ENCODE results near the gene GREB1L.
"Not testable (repeated sequence)": the region's sequence is repeated elsewhere in the genome, so short reads cannot be mapped to it uniquely, and the experiment has no call there.

Gene GREB1L

DNA sequence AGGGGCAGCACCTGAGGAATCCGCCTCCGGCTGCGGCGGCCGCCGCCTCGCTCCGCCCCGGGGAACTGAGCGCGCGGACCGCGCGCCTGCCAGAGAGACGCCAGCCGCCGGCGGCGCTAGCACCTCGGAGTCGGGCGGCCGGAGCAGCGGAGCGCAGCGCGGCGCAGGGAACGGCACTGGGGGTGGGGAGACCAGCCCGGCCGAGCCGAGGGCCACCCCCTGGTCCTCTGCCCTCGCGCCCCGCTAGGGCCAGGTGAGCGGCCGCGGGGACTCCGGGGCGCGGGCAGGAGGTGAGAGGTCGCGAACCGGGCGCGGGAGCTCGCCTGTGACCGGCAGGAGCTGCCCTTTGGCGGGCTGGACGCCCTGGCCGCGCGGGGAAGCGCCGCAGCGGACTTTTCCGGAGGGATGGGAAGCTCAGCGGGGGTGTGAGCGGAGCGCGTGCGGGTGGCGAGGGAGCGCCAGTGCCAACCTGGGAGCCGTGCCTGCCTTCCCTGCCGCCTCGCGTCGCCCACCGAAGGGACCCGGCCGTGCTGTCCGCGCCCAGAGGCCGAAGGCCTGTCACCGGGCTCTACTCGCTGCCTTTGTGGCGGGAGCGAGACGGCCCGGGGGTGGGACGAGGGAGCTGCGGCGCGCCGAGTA, at the start of gene GREB1L:
Gene GREB1L (plus strand): TSS at position 92 of the 639 bp plus-strand sequence. CDS start 141,287 bp downstream, outside the sequence.
- peak; percentile 42 for DNase-seq

- DNase-seq: no peak
Observed at GRCh38 chr18:21192308-21192624, 49.8 kb upstream of the GREB1L start.

- DNase-seq: peak; percentile 82
Observed at GRCh38 chr18:21194871-21195771, 46.9 kb upstream of the GREB1L start.

- no peak for DNase-seq
Observed at GRCh38 chr18:21196426-21196825, 45.6 kb upstream of the GREB1L start.

GRCh38 chr18:21203126-21203525, 38.9 kb upstream of the GREB1L start:
- DNase-seq: no peak

DNA sequence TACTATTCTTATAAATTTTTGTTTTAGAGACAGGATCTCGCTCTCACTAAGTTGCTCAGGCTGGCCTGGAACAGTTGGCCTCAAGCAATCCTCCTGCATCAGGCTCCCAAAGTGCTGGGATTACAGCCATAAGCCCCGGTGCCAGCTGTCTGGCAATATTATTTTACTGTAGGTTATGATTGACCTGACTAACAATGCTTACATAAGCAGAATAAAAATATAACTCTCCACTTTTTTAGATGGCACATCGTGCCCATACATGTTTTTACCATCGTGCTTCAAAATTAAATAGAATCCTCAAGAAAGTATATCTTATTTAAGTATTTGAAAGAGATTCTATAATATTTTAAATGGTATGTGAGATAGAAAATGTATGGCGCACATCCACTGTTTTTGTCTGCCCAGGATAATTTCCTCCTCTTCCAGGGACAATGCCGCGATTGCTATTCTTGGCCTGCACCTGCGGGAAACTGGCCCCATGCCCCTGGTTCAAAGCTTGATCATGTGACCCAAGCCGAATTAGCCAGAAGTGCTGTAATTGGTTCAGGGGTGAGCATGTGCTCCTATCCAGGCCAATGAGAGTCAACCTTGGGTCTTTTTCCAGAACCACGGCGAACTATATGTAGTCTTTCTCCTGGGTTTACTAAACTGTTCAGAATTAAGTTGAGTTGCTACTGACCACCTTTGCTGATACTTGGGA, 38.3 kb upstream of the GREB1L start:
- DNase-seq: no peak

GRCh38 chr18:21205695-21206094, 36.3 kb upstream of the GREB1L start:
- no peak for DNase-seq

GRCh38 chr18:21210278-21210677, 31.8 kb upstream of the GREB1L start:
- no peak for DNase-seq

DNA sequence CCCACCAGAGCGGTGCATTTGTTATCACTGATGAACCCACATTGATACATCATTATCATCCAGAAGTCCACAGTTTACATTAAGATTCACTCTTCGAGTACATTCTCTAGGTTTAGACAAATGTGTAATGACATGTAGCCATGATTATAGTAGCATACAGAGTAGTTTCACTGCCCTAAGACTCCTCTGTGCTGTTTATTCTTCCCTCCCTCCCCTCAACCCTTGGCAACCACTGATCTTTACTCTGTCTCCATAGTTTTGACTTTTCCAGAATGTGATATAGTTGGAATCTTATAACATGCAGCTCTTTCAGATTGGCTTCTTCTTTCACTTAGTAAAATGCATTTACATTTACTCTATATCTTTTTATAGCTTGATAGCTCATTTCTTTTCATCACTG, 31.2 kb upstream of the GREB1L start:
- no peak for DNase-seq

GRCh38 chr18:21214409-21214808, 27.6 kb upstream of the GREB1L start:
- not testable (repeated sequence) for DNase-seq

DNA sequence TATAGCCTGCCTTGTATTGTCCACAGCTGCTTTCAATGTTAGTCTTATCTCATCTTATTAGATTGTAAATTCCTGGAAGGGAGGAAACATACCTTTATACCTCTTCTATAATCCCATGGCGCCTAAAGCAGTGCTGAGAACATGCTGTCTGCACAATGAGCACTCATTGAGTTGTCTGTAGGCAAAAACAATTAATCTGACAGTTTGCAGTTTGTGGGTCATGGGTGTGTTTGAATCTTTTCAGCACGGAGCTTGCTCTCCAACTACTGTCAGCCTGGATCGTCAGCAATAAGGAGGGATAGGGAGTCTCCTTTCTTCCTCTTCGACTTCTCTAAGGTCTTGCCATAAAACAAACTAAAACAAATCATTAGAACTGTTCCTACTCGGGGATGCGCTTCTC, 26.5 kb upstream of the GREB1L start:
- DNase-seq: no peak

DNA sequence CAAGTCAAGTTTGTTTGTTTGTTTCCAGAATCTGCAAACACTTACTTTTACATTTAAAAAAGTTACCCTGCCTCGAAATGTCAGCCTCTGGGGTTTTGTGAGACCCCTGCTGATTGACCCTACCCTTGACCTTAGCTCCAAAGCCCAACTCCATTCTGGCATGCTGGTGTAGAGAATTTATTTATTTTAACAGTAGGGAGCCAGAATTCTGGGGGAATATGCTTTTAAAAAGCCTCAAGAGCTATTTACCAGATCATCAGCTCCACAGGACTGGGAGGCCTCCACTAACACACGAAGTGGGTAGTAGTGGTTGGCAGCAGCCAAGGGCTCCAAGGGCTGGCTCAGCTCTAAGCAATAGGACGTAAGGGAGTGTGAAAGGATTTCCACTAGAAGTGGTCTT, 23.2 kb upstream of the GREB1L start:
- no peak for DNase-seq

- no peak for DNase-seq
Observed at GRCh38 chr18:21230436-21230835, 11.6 kb upstream of the GREB1L start.

- no peak for DNase-seq
Observed at GRCh38 chr18:21241301-21242048, 557 bp upstream of the GREB1L start.

DNA sequence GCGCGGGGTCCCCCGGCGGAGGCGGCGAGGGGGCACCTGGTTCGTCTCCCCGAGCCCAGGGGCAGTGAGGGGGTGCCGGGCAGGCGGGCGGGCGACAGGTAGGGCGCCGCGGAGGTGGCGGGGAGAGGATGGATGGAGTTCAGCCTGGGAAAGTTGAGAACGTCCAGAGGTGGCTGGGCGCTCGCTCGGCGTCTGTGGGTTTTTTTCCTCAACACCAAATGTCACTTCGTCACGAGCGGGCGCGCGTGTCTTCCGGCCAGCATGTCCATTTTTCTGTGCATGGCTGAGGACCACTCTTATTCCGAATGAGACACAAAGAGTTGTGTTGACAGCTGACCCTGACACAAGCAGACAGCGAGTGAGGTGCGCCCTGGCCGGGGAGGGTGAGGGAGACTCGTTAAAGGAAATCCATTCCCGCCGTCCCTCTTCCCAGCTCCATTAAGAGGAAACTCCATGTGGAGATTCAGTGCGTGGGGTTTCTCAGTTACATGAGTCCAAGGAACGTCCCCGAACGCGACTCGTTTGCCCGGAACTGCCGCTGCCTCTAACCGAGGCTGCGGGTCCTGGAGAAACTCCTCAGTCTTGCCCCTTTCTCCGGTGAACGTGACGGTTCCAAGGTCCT, 859 bp downstream of the GREB1L start:
- no peak for DNase-seq

DNA sequence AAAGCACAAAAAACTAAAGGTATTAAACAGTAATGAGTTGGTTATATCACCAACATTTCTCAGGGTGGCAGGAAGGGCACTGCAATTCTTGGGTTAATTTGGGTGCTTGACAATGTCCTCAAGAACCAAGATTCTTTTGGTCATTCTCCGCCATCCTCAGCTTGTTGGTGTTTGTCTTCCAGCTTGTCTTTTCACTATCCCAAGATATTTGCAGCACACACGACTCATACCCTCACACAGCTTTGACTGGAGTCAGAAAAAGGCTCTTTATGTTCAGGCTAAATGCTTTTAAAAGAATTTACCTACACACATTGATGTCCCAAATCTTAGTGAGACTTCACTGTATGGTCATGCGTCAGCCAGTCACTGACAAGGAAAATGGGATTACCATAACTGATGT, 12.5 kb downstream of the GREB1L start:
- no peak for DNase-seq

DNA sequence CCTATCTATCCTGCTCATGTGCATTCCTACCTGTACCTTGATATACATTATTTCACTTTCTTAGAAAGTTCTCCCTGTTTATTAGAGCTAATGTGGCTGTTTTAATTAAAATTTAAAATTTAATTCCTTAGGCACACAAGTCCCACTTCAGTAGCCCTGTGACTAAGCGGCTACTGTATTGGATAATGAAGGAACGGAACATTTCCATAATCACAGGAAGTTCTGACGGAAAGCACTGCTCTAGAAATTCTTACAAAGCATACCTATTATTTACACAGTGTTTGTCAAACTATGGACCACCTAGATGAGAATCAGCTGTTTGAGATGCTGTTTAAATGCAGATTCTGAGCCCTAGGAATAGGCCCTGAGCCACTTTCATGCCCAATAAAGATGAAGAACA, 13.2 kb downstream of the GREB1L start:
- no peak for DNase-seq

GRCh38 chr18:21257386-21257785, 15.4 kb downstream of the GREB1L start:
- DNase-seq: no peak

DNA sequence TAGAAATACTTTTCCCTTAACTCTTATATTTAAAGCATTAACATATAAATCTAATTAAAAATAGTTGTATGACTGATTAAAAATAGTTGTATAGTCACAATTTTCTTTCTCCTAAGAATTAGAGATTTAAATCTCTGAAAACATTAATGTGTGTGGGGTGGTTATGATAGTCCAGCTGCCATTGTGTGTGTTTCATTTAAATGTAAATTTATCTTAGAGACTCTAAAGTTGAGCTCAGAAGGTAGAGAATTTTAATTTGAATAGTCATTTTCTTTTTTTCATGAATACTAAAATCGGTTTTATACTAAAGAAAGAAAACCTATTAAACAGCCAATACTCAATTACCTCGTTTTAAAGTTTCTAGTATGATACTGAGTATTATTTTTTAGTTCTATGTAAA, 18.6 kb downstream of the GREB1L start:
- DNase-seq: no peak

DNA sequence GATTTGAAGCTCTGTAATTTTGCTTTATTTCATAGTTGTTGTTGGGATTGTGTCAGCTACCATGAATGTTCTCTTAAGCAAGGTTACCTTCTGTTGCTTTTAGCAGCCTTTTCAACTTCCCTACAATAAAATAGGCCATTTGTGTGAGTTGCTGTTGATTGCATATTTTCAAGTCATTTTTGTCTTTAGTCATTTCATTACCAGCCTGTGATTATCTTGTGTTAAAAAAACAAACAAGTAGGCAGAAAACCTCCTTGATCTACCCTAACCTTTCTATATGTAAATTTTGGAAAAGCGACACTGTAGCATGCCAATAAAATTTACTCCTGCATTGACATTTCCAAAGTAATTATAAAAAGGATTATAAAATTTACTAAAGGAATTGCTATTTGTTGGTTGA, 19.3 kb downstream of the GREB1L start:
- DNase-seq: no peak

GRCh38 chr18:21262244-21262643, 20.2 kb downstream of the GREB1L start:
- no peak for DNase-seq

DNA sequence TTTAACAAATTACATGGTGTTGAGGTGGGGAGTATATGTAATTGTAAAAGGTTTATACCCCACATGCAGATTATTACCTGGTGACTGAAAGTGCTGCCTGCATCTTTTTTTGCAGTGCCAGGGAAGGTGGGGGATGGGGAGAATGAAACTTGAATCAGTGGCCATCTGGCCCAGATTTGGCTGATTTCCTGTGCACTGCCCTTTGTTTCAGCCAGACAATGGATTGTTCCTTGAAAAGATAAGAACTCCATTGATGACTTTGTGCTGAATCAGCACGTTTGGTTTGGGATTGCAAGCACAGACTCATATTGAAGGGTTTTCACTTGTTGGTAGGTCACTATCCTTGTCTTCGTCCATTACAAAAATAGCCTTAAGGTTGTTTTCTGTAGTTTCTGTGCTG, 20.9 kb downstream of the GREB1L start:
- DNase-seq: no peak

DNA sequence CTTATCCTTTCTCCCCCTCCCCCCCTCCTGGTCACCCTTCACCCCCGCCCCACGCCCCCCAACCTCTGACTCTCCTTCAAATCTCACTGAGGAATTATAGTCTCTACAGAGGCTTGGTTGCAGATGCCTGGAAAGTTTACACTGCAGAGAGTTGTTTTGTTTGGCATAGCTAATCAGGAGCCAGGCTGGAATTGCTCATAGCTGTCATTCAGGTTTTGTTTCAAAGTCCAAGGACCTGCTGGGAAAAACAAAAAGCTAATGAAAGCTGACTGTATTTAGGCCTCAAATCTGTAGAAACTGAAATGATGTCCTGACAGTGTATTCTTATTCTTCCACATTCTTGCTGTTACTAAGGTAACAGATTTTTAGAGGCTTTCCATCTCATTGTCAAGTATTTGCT, 22.6 kb downstream of the GREB1L start:
- DNase-seq: no peak

Measured in hematopoietic multipotent progenitor cell treated with erythropoietin and hydrocortisone succinate and interleukin-3 and kit ligand, for 6 days (in vitro differentiated cells).